Hepatocyte (in vitro differentiated cells): ENCODE data around the gene LHFPL3. TPM values are rescaled to one million over a fixed set of nuclear protein-coding genes. Genes with fewer than 3 reads are reported as not detected.

Experiments
- DNase-seq: peaks from one replicate; pipeline ENCODE4 v3.0.0-alpha.2; 2016; ENCODE audit warnings: low spot score
- H2AFZ ChIP-seq: fragments of 200-600 bp; sonication (generic); 2 replicates; pipeline ENCODE4 v1.6.0; 2016; ENCODE audit warnings: antibody characterized with exemption, mild to moderate bottlenecking
- H3K27ac ChIP-seq: fragments of 200-600 bp; sonication (generic); 2 replicates; pipeline ENCODE4 v1.5.1; 2016; ENCODE audit warnings: mild to moderate bottlenecking
- H3K27me3 ChIP-seq: fragments of 200-600 bp; sonication (generic); 2 replicates; pipeline ENCODE4 v1.6.1; 2016
- H3K36me3 ChIP-seq: fragments of 200-600 bp; sonication (generic); replicated peaks from 2 replicates; pipeline ENCODE4 v1.5.1; 2016; ENCODE audit warnings: low read depth; ENCODE audit not compliant: insufficient read depth
- H3K4me1 ChIP-seq: fragments of 200-600 bp; sonication (generic); 2 replicates; pipeline ENCODE4 v1.5.1; 2016; ENCODE audit warnings: mild to moderate bottlenecking, moderate library complexity; ENCODE audit not compliant: insufficient read depth
- H3K4me2 ChIP-seq: fragments of 200-600 bp; sonication (generic); 2 replicates; pipeline ENCODE4 v1.6.0; 2016
- H3K4me3 ChIP-seq: fragments of 200-600 bp; sonication (generic); 2 replicates; pipeline ENCODE4 v1.5.1; 2016; ENCODE audit warnings: mild to moderate bottlenecking
- H3K79me2 ChIP-seq: fragments of 200-600 bp; sonication (generic); 2 replicates; pipeline ENCODE4 v1.6.0; 2017; ENCODE audit warnings: mild to moderate bottlenecking
- H3K9me2 ChIP-seq: fragments of 200-600 bp; sonication (generic); replicated peaks from 2 replicates; pipeline ENCODE4 v1.6.0; 2017; ENCODE audit warnings: mild to moderate bottlenecking; ENCODE audit not compliant: insufficient read depth
- H3K9me3 ChIP-seq: fragments of 200-600 bp; sonication (generic); 2 replicates; pipeline ENCODE4 v1.5.1; 2016; ENCODE audit warnings: low read depth, mild to moderate bottlenecking
- H4K20me1 ChIP-seq: fragments of 200-600 bp; sonication (generic); 2 replicates; pipeline ENCODE4 v1.6.0; 2016; ENCODE audit warnings: mild to moderate bottlenecking; ENCODE audit not compliant: insufficient read depth, poor library complexity, severe bottlenecking
- CTCF ChIP-seq: fragments of 200-600 bp; sonication (generic); IDR thresholded peaks from 2 replicates; pipeline ENCODE4 v1.5.1; 2016; ENCODE audit warnings: antibody characterized with exemption, mild to moderate bottlenecking; ENCODE audit not compliant: poor library complexity
- EZH2 ChIP-seq: fragments of 200-600 bp; sonication (generic); IDR thresholded peaks from 2 replicates; pipeline ENCODE4 v1.6.1; 2016; ENCODE audit warnings: antibody characterized with exemption, mild to moderate bottlenecking, borderline replicate concordance
- EZH2phosphoT487 ChIP-seq: fragments of 200-600 bp; sonication (generic); IDR thresholded peaks from one replicate; pipeline ENCODE4 v1.6.1; 2018; ENCODE audit warnings: antibody characterized with exemption, mild to moderate bottlenecking, low read depth, moderate library complexity; ENCODE audit not compliant: unreplicated experiment, severe bottlenecking
- WGBS: methylation state at CpG from one replicate; pipeline ENCODE4 v1.1.6; 2016; ENCODE audit warnings: low lambda C conversion rate; ENCODE audit errors: missing lambda C conversion rate; 5-methylcytosine and 5-hydroxymethylcytosine counted together
- polyA plus RNA-seq: library from polyadenylated mRNA; unstranded; fragments of >200 nt; fragmentation: Nextera tagmentation; extraction: Ambion mirVana; gene quantifications from 2 replicates; pipeline ENCODE4 v1.2.1, GENCODE V29; 2016
- total RNA-seq: library from RNA; depleted of rRNA; stranded (reverse); fragments of >200 nt; gene quantifications from 2 replicates; pipeline ENCODE4 v1.2.3, GENCODE V29; 2014

Gene LHFPL3
- total and polyA plus RNA-seq, 2 experiments from 2014 or later, result not detected

GRCh38 chr7:104761892-104762291 lies 433.5 kb downstream of the LHFPL3 start:
- Histone ChIP-seq H3K27ac (no peak overlapping the region), H3K36me3 (no peaks in the 10 kb centered on the region), H3K9me3 (no peaks in the 10 kb centered on the region), H3K79me2 (no peaks in the 10 kb centered on the region), H3K27me3 (no peaks in the 10 kb centered on the region), H3K9me2 (no peaks in the 10 kb centered on the region), H2AFZ (no peak overlapping the region), H3K4me1 (no peaks in the 10 kb centered on the region), H3K4me3 (no peak overlapping the region), H4K20me1 (no peaks in the 10 kb centered on the region), H3K4me2 (no peak overlapping the region)
- no peak for TF ChIP-seq EZH2phosphoT487
- TF ChIP-seq EZH2, result no peak
- no peak for TF ChIP-seq CTCF
- DNase-seq, result no peak
- 69% methylated on average over 4 of the region's 4 CpGs for whole genome bisulfite sequencing

GRCh38 chr7:104767113-104767512 lies 438.7 kb downstream of the LHFPL3 start:
- Histone ChIP-seq H2AFZ (no peak overlapping the region), H3K27me3 (no peaks in the 10 kb centered on the region), H3K79me2 (no peaks in the 10 kb centered on the region), H3K9me3 (no peaks in the 10 kb centered on the region), H3K4me3 (no peak overlapping the region), H3K36me3 (no peaks in the 10 kb centered on the region), H3K4me1 (no peaks in the 10 kb centered on the region), H3K4me2 (no peak overlapping the region), H4K20me1 (no peaks in the 10 kb centered on the region), H3K9me2 (no peaks in the 10 kb centered on the region), H3K27ac (no peak overlapping the region)
- no peak for TF ChIP-seq EZH2phosphoT487
- no peak for TF ChIP-seq CTCF
- TF ChIP-seq EZH2, result no peak
- DNase-seq, result no peak
- WGBS, result 85% methylated on average over 4 of the region's 4 CpGs

- no peak overlapping the region for H2AFZ ChIP-seq
- TF ChIP-seq EZH2, result no peak
- TF ChIP-seq CTCF, result no peak
- no peak for TF ChIP-seq EZH2phosphoT487
- H3K4me3 ChIP-seq, result no peak overlapping the region
- no peaks in the 10 kb centered on the region for H3K9me2 ChIP-seq
- H3K79me2 ChIP-seq, result no peaks in the 10 kb centered on the region
- 47% methylated on average over 4 of the region's 4 CpGs for WGBS
- no peak overlapping the region for H3K27ac ChIP-seq
- H3K36me3 ChIP-seq, result no peaks in the 10 kb centered on the region
- H4K20me1 ChIP-seq, result no peaks in the 10 kb centered on the region
- H3K9me3 ChIP-seq, result no peaks in the 10 kb centered on the region
- no peaks in the 10 kb centered on the region for H3K27me3 ChIP-seq
- H3K4me2 ChIP-seq, result no peak overlapping the region
- no peak for DNase-seq
- no peaks in the 10 kb centered on the region for H3K4me1 ChIP-seq
Measured at GRCh38 chr7:104767826-104768536, 439.6 kb downstream of the LHFPL3 start.
